GM18870 (cell line): Measurements from ENCODE around the gene DEPDC1B.
"Not testable (repeated sequence)": the region's sequence is repeated elsewhere in the genome, so short reads cannot be mapped to it uniquely, and the experiment has no call there.

ENCODE experiments used
- ATAC-seq: cut with Tn5 transposase; IDR thresholded peaks from one replicate; pipeline ENCODE4 v1.9.1; 2021; ENCODE audit warnings: moderate library complexity; ENCODE audit not compliant: unreplicated experiment

DEPDC1B gene

GRCh38 chr5:60651872-60652620 lies 47.9 kb downstream of the DEPDC1B start:
- ATAC-seq = no peak

GRCh38 chr5:60649288-60649917 lies 50.6 kb downstream of the DEPDC1B start:
- no peak for ATAC-seq

GRCh38 chr5:60648175-60648574 lies 51.8 kb downstream of the DEPDC1B start:
- ATAC-seq = no peak

- ATAC-seq = no peak
Observed at GRCh38 chr5:60640901-60641300, 59.1 kb downstream of the DEPDC1B start.

- no peak for ATAC-seq
Observed at GRCh38 chr5:60639544-60639943, 60.4 kb downstream of the DEPDC1B start.

GRCh38 chr5:60638300-60638699 lies 61.7 kb downstream of the DEPDC1B start:
- no peak for ATAC-seq

- ATAC-seq = no peak
Observed at GRCh38 chr5:60636644-60637043, 63.3 kb downstream of the DEPDC1B start.

GRCh38 chr5:60636001-60636400 lies 64.0 kb downstream of the DEPDC1B start:
- no peak for ATAC-seq

- no peak for ATAC-seq
Observed at GRCh38 chr5:60634051-60634450, 65.9 kb downstream of the DEPDC1B start.

GRCh38 chr5:60633341-60633740 lies 66.6 kb downstream of the DEPDC1B start:
- ATAC-seq = no peak

GRCh38 chr5:60632153-60632552 lies 67.8 kb downstream of the DEPDC1B start:
- ATAC-seq = no peak

- ATAC-seq = no peak
Observed at GRCh38 chr5:60630836-60631235, 69.1 kb downstream of the DEPDC1B start.

GRCh38 chr5:60630179-60630578 lies 69.8 kb downstream of the DEPDC1B start:
- no peak for ATAC-seq

GRCh38 chr5:60624875-60625274 lies 75.1 kb downstream of the DEPDC1B start:
- not testable (repeated sequence) for ATAC-seq

GRCh38 chr5:60620752-60621151 lies 79.2 kb downstream of the DEPDC1B start:
- ATAC-seq = not testable (repeated sequence)

GRCh38 chr5:60613826-60614225 lies 86.1 kb downstream of the DEPDC1B start:
- peak; percentile 73 for ATAC-seq

GRCh38 chr5:60611099-60611740 lies 88.7 kb downstream of the DEPDC1B start:
- ATAC-seq = no peak

GRCh38 chr5:60604771-60605170 lies 95.2 kb downstream of the DEPDC1B start:
- ATAC-seq = no peak

GRCh38 chr5:60598424-60598823 lies 101.5 kb downstream of the DEPDC1B start:
- ATAC-seq = peak; percentile 57

- peak; percentile 87 for ATAC-seq
Observed at GRCh38 chr5:60597572-60598320, 102.2 kb downstream of the DEPDC1B start.

GRCh38 chr5:60594715-60595477 lies 105.1 kb downstream of the DEPDC1B start:
- no peak for ATAC-seq
